Measurements from ENCODE around the gene BID.
A peak's percentile ranks its signal among the peaks of the same experiment; 100 is the strongest.

The BID gene

DNA sequence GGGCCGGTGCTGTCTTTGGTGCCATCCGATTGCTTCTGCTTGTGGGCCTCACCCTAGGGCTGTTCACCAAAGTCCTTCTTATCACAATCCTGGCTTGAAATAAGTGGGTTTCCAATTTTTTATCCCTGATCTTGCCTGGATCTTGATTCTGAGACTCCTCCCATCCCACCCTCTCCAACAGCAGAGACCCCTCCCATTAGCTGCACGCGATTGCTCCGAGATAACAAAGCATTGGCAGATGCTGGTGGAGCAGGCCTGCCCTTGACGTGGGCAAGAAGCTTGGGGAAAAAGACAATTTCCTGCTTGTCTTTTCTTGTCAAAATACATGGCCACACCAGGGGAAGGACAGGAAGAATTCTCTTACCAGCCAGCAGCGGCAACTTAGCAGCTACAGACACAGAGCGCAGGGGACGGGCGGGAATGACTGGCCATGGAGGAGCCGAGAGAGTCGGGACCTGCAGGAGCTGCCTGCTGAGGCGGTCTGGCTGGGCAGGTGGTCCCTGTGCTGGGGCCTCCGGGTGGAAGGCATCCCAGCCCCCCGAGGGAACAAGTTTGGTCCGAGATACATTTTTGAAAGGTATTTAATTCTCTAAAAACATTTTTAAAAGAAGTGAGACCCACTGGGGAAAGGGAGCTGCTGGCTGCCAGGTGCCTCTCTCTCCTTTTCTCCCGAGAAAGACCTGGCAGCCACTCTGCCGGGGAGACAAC lies 9.7 kb upstream of the BID start:
- DNase-seq (ENCODE audit: low read depth, low spot score): no peak

DNA sequence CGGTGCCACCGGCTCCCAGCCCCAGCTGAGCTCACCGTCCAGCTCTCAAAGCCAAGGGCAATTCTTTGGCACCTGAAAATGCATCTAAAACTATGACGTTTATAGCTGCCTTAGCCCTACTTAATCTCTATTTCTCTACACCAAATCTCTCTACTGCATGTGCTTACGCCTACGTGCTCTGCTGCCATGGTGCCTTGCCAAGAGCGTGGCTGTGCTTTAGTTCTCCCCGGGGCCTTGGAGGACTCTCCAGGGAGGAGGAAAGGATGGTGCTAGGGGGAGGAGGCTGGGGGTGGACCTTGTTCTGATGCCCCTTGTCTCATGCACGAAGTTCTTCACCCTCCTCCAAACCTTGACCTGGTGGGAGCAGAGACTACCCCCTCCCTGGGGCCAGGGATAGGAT lies 9.0 kb upstream of the BID start:
- no peak for DNase-seq (ENCODE audit: low read depth, low spot score)

DNA sequence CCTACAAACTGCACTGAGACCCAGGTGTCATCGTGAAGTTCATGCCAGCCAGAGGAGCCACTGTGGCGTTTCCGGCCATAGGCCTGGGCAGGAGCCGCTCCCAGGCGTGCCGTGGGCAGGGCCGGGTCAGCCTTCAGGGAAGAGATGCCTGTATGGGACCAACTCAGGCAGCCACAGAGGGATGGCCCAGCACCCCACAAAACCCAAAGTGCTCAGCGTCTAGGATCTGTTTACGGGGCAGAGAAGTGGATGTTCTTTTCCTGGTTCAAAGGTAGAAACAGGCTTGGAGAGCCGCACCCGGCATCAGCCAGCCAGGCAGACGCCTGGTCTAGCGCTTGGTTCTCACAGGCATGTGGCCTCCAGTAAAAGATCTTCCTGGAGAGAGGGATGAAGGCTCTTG lies 8.4 kb upstream of the BID start:
- no peak for DNase-seq (ENCODE audit: low read depth, low spot score)

DNA sequence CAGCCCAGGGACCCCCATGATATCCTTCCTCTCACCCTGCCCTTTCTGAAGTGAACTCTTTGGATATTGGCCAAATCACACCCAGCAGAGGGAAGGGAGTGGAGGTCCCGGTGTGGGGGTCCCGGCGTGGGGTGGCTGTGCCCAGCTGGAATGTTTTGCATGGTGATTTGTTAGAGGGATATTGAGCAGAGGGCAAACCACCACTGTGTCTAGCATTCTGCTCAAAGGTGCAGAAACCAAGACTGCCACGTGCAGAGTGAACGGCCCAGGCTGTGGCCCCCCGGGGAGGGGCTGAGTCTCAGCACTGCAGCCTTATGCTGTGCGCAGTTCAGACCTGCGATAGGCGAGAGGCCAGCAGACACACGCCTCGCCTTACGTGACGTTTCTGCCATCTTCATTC lies 7.9 kb upstream of the BID start:
- DNase-seq (ENCODE audit: low read depth, low spot score): no peak

DNA sequence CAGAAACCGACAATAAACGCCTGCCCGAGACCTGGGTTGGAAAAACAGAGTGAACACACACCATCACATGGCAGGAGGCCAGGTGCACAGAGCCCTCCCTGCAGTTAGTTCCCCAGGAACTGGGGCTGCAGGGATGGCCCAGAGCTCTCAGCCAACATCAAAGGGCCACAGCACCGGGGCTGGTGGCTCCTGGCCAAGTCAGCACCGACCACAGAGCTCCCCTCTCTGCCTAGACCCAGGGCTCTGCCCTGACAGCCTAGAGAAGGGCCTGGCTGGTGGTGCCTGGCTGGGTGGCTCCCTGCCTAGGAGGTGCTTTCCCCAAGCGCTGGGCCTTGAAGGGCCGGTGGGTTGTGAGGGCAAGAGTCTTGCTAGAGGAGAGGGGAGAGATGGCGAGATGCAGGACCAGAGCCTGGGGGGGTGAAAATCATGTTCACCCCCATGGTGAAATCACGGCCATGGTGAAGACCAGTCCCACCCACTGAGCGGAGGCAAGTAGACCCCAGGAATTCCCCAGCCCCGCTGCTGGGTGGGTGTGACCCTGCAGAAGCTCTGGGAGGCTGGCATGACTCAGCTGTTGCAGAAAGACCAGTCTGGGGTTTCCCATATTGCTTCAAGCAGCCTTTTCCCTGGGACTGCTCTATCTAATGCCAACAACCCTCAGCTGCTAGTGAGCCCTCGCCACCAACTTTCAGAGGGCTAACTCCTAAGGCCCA lies 7.2 kb upstream of the BID start:
- peak; percentile 89 for DNase-seq (ENCODE audit: low read depth, low spot score)

DNA sequence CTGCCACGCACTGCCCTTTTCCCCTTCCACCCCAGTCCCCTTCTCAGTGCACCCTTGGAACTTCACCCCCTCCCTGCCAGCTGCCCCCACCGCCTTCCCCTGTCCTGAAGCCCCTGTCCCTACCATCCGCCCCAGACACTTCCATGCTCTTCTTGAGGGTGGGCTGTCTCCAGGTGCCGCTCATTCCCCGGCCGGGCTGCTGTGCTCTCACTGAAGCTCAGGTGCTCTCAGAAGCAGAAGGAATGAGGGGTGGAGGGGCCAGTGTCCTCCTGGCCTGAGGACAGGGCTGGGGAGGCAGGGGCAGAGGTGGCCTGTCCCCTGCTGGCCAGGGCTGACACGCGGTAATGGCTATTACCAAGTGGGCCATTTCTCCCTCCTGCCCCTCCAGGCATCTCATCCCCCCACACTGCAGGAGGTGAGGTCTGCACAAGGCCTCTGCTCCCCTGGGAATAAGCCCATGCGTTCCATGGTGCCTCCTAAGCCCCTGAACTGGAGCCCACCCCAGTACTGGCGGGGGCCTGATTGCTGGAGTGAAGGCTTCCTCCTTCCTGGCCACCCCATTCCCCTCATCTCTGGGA lies 6.6 kb upstream of the BID start:
- DNase-seq (ENCODE audit: low read depth, low spot score): no peak

DNA sequence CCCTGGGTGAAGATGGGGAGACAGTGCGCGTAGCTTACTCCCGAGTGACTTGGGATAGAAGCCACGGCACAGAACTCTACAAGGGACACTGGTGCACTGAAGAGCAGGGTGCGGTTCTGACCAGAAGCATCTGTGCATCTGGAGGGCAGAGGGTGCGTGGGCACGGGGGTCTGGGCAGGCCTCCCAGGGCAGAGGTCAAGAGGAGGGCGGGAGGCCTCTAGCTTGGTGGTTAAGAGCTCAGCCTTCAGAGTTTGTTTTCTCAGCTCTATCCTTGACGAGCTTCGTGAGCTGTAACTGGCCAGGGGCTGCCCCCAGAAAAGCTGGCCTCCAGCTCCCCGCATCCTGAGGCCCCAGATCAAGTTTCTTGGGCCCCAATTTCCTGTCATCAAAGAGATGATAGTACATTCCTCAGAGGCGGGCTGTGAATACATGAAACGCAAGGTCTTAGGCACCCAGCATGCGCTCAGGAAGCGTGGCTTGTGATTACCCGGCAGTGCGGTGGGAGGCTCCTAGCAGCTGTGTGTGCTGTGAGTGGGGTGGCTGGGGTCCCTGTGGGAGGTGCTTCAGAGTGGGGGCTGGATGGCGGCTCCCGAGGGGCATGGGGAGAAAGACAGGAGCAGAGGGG lies 6.0 kb upstream of the BID start:
- DNase-seq (ENCODE audit: low read depth, low spot score): no peak

DNA sequence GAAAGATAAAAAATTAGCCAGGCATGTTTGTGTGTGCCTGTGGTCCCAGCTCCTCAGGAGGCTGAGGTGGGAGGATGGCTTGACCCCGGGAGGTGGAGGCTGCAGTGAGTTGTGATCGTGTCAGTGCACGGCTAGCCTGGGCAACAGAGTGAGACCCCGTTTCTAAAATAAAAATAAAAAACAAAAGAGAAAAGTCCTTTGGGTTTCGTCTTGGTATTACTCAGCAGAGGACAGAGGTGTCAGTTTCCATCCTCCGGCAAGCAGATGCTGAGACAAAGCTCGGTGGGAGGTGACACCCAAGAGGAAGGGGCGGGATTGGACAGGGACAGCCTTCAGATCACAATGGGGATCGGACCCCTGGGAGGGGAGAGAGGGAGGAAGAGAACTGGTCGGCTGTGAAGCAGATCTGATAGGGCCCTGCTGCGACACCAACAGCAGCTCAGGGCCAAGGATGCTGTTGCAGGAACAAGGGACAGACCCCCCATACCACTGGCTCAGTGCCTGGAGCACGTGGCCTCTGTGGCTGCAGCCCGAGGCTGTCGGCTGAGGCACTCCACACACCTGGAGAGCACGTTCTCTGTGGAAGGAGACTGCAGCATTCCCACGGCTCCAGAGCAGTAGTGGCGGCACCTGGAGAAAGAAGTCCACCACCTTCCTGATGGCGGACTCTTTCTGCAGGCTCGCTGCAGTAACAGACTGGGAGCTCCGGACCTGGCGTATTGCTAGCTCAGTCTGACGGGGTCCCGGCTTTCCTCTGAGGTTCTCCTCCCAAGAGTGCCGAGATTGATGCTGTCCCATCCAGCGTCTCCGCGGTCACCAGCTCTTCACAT lies 5.2 kb upstream of the BID start:
- DNase-seq (ENCODE audit: low read depth, low spot score): no peak

DNA sequence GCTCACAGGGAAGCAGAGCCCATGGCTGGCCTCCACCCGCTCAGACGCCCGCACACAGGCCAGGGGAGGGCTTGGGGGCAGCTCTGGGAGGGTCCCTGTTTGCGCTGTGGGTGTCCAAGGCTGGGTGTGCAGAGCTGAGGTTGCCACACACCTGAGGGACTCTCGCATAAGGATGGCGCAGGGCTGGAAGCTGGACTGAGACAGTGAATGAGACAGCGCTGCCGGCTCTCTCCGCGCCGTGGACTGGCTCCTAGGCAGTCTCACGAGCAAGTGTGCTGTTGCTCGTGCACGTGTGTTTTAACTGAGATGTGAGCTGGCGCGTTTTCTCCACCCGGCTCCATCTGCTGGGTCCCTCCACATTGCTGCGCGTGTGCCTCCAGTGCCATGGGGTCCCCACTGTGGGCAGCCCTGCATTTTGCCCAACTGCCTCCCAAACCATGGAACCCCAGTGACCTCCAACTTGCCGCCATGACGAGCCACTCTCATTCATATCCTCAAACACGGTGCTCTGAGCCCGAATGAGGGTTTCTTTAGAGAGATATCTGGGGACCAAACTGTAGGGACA lies 4.2 kb upstream of the BID start:
- no peak for DNase-seq (ENCODE audit: low read depth, low spot score)

DNA sequence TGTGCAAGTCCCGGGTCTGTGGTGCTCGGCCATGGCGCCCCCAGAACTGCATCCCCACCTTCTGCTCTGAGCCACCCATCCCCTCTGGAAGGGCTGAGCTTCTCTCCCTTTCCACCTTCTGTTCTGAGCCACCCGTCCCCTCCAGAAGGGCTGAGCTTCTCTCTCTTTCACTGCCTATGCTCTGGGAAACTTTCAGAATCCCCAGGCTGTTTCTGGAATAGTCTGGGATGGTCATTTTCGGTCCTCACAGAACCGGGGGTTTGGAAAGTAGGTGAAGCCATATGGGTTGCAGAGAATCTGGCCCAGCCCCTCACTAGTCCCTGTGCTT lies 3.4 kb upstream of the BID start:
- no peak for DNase-seq (ENCODE audit: low read depth, low spot score)

DNA sequence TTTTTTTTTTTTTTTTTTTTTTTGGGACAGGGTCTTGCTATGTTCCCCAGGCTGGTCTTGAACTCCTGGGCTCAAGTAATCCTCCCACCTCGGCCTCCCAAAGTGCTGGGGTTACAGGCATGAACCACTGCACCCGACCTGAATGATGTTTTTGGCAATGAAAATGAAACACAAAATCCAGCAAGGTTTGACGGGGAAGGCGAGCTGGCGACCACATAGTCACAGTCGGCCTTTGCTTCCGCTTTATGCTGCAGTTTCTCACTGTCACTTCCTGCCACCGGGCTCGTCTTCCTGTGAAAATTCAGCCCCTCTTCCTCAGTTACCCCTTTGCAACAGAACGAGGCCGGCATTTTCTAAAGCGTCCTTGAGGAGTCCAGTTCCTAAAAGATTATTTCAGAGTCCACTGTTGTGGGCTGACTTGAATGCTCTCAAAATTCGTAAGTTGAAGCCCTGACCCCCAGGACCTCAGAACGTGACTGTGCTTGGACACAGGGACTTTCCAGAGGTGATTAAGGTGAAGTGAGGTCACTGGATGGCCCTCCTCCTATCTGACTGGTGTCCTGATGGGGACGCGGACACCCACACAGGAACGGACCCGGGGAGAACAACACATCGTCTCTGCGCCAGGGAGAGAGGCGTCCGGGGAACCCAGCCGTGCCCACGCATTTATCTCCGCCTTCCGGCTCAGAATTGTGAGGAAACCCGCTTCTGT lies 2.9 kb upstream of the BID start:
- no peak for DNase-seq (ENCODE audit: low read depth, low spot score)

DNA sequence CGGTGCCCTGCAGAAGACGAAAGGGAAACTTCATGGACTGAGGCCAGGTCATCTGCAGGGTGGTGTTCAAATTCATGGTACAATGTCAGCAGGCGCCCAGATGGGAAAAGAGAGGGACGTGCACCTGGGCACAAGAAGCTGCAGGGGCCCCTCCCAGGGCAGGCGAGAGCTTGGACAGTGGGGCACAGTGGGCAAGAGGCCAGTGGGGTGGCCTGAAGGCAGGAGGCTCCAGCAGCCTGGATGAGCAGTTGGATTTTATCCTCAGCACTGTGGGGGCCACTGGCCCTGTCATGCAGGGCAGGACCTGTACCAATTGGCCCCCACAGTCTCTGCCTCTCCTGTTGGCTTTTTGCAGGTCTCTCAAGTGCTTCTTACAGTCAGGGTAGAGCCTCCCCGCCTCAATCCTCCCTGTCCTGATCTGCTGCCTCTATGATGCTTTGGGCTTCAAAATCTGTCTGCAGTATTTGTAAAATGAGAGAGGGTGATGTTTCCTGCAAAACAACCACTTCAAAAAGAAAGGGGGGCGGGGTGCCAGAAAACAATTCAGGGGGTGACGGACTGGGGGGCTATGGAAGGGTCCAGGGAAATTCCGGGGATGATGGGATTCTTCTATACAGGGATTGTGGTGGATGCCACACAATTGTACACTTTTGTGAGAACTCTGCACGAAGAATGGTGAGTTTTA lies 1.7 kb upstream of the BID start:
- no peak for DNase-seq (ENCODE audit: low read depth, low spot score)

DNA sequence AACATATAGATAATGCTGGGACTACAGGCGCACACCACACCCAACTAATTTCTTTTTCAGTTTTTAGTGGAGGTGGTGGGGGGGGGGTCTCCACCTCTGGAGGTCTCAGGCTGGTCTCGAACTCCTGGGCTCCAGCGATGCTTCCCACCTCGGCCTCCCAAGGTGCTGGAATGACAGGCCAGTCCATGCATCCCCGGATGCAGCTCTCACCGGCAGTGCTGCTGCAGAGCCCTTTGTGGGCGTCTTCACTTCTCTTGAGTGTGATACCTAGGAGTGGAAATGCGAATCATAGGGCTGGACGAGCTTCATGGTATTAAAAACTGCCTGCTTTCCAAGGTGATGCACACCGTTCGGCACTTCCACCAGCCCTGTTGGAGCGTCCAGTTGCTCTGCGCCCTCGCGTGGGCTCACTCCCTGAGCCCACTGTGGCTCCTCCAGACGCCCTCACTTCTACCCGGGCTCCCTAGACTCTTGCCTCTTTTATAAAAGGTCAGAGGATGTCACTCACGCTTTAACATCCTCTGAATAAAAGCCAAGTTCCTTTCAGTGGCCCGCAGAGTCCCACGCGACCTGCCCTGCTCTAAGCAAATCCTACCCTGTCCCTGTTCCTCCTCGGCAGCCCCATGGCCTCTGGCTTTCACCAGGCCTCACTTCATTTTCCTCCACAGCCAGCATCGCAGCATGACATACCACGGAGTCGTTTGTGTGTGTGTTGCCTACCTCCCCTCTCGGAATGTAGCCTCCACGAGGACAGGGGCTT lies 837 bp upstream of the BID start:
- no peak for DNase-seq (ENCODE audit: low read depth, low spot score)

DNA sequence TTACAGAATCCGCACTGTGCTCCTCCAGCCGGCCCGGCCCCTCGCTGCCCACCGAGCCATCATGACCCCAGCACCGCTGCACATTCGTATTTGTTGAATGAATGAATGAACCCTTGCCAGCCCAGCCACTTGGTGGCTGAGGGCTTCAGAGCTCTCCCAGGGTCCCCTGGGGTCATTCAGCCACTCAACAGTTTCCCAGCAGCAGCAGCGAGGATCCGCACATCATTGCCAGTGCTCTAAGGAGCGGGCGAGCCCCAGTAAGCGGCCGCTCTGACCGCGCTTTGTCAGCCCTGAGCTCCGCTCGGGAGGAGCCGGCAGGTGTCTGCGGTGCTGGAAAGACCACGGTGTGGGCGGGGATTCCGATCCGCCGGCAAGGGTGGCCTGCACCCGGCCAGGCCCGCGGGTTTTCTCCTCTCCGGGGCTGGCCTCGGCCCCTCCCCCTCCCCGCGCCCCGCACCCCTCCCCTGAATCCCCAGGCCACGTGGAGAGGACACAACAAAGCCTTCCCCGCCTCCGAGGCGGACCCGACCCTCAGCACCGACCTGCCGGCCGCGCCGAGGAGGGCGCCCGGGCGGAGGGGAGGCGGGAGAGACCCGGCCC lies 563 bp downstream of the BID start:
- DNase-seq (ENCODE audit: low read depth, low spot score): peak; percentile 65

DNA sequence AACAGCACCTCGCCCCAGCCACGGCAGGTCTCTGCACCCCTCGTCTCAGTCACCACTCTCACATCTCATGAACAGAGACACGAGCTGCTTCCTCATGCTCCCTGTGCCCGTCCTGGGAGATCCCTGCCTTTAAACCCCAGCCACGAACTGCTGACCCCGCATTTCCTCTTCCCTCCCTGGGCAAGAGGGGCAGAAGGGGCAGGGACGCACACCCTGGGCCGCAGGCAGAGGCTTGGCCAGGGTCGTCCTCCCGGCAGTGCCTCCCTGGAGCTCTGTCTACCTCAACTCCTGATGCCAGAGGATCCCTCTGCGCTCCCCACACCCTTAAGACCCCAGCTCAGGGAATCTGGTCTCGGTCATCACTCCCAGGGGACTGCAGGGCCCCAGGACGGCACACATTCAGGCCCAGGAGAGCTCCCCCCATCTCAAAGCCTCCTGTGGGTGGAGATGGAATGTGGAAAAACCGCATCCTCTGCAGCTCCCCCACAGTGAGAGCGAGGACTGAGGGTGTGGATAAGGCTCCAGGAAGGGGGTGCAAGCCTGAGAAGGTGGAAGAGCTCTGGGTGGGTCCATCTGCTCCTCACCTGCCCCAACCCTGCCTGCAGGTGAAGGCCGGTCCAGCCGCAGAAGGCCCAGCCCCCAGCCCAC lies 1.2 kb downstream of the BID start:
- DNase-seq (ENCODE audit: low read depth, low spot score): peak; percentile 66

DNA sequence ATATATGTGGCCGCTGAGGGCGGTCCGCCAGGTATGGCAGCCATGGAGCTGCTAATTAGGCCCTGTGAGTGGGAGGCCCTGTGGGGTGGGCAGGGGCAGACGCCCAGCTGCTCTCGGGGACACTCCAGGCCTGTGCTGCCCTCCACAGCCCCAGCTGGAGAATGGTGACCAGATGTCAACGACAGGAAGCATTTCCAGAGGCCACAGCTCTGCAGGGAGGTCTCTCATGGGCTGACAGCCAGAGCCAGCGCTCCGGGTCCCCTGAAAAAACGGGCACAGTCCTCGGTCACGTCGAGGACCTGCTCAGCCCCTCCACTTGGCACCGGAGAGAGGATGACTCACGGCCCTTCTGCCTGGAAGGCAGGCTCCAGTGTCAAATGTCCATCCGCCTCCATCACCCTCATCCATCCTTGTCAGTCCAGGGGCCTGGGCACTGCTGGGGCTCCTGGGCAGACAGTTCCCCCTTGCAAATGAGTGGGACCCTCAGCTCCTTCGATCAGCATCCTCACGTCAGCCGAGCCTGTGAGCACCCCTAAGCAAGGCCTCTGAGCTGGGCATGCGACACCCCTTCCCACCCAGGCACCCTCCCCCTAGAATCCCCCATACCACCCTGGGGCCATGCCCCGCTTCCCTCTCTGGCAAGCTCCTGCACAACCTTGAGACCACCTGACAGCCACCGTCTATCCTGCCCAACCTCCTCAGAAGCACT lies 1.9 kb downstream of the BID start:
- peak; percentile 61 for DNase-seq (ENCODE audit: low read depth, low spot score)

DNA sequence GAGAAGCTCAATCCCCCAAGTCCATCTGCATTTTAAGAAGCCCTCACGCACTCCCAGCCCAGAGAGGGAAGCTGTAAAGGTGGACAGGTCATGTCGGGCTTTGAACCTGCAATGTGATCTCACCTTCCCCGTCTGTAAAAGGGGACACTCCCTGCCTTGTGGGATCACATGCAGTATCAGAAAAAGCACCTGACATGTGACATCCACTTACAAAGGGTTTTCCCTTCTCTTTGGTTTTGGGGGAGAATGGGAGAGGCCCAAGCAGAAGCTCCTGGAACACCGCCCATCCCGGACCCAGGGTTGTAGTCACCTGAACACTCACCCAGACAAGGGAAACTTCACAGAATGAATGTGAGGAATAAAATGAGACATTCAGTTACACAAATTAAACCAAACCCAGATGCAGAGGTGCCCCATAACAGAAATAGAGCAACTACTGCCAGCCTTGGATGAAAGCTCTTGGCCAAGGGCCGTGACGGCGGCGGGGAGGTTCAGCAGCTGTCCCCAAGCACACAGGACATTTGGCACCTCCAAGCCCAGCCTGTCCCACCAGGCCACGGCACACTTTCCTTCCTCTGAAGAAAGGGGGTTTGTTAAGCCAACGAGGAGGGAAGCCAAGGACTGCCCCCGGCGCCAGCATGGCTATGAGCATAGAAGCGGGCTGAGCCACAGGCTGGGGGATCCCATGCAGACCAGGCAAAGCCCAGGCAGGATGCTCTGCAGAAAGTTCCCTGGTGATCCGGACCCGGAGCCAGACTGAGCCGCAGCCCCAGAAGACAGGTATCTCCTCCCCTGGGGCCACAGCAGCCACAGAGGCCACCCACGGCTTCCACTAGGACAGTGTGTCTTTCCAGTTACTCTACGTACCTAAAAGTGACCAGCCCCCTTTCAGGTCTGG lies 3.8 kb downstream of the BID start:
- DNase-seq (ENCODE audit: low read depth, low spot score): no peak

Measured in astrocyte of the hippocampus (primary cell).